Middle frontal gyrus (tissue), 1 donor: ENCODE results near the gene ABO.
"Not testable (repeated sequence)": the region's sequence is repeated elsewhere in the genome, so short reads cannot be mapped to it uniquely, and the experiment has no call there.

Experiments used
- DNase-seq: peaks from one replicate; pipeline ENCODE4 v3.0.0-alpha.2; 2015; ENCODE audit warnings: low spot score; ENCODE audit errors: extremely low spot score

The ABO gene

GRCh38 chr9:133205996-133206931 lies 68.7 kb downstream of the ABO start:
- no peak for DNase-seq

- not testable (repeated sequence) for DNase-seq
Observed at GRCh38 chr9:133205481-133205887, 69.5 kb downstream of the ABO start.
